DMS114 treated with DMSO at 0.1 percent for 48 hours (cell line): ENCODE measurements around the gene MT1X.
"Not testable (repeated sequence)": the region's sequence is repeated elsewhere in the genome, so short reads cannot be mapped to it uniquely, and the experiment has no call there.

Source experiments
- DNase-seq: peaks from one replicate; lab custom pipeline; 2025; ENCODE audit not compliant: unreplicated experiment; lab: John Stamatoyannopoulos, UW

The MT1X gene

DNA sequence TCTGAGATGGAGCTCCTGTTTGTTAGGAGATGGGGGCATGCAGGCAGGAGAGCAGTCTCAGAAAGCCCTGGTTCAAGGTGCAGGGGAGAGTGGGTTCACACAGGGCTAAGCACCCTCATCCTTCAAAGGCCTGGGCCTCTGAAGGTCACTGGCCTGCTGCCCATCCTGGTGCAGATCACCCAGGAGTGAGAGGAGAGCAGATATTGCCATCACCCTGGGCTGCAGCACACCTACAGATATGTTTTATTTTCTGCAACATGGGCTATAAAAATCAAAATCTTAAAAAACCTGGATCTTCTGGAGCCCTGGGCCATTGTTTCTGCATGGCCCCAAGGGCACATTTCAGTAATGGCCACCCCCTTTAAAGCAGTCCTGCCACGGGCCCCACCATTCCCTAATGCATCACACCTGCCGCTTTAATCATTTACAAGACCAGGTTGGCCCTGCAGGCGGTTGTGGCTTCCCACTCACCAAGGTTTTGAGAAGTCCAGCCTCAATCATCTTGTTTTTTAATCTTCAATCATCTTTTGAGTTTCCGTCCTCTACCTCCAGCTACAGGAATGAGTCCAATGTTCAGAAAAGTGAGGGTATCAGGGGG is 27.3 kb downstream of the MT1X start:
- no peak for DNase-seq

DNA sequence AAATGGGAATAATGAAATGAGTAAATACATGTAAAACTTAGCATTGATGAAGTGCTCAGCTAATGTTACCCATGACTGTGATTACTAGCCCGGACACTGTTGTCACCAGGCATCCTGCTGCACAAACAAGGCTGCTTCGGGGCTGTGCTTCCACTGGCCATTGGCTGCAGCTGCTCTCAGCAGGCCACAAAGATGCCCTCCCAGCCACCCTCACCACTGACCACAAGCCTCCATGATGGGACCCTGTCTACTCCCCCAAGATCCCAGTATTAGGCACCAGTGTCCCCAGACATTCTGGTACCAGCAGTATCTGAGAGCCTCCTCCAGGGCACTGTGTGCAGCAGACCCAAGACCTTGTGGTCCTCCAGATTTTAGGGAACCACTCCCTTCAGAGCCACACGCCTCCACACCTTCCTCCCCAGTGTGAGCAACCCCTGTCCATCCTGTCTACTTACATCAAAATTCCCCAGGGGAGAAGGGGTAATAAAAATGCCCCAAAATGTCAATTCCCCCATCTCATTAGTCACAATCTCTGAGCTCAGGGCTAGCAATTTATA is 28.0 kb downstream of the MT1X start:
- no peak for DNase-seq

DNA sequence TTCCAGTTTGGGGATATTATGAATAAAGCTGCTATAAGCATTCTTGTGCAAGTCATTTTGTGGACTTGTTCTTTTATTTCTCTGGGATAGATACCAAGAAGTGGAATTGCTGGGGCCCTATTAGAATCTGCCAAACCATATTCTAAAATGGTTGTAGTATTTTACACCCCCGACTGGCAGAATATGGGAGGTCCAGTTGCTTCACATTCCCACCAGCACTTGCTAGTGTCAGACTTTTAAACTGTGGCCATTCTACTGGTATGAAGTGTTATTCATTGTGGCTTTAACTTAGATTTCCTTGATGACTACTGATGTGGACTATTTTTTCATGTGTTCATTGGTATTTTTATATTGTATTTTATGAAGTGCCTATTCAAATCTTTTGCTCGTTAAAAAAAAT is 29.6 kb downstream of the MT1X start:
- no peak for DNase-seq

DNA sequence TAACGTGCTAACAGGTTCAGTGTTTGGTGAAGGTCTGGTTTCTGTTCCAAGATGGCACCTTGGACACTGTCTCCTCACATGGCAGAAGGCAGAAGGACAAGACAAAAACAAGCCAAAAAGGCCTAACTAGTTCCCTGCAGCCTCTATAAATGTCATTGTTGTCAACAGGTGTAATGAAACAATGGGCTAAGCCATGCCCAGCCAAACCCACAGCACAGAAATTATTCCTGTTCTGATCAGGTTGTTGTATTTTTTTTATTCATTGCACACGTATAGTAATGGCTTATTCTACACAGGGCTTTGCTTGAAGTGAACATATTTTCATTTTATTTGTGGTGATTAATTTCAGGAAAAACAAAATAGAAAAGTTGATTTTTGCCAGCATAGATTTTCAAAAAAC is 31.5 kb downstream of the MT1X start:
- DNase-seq, result no peak

DNA sequence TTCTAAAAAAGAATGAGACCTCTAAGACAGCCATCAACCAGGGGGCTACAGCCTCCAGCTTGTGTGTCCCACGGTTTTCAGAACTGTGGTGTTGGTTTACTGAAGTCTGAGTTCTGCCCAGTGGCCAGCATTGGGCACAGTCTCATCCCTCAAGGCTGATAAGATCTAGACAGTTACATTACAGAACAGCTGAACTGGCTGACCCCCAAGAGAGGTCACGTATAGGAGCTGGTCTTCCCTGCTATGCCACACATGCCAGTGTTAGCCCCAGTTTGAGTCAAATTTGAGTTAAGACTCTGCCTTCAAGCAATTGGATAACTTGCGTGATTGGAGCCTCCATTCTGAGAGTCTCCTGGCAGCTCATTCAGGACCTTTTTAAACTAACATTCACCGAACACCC is 32.9 kb downstream of the MT1X start:
- no peak for DNase-seq

DNA sequence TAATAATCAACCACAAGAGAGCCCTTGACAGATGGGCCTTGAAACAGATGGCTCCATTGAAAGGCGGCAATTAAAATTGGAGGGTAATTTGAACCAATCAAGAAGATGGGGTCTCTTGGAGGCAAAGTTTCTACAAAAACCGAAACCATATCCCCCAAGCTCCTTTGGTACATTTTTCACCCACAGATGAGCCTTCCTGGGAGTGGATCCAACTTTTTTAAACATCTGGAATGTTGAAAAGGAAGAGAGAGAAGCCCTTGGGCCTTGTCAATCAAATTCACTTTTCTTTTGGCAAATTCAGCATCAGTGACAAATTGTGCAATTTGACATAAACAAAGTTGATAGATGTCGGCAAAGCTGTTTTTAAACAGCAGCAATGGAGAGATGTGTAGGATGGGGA is 34.5 kb downstream of the MT1X start:
- DNase-seq, result no peak

DNA sequence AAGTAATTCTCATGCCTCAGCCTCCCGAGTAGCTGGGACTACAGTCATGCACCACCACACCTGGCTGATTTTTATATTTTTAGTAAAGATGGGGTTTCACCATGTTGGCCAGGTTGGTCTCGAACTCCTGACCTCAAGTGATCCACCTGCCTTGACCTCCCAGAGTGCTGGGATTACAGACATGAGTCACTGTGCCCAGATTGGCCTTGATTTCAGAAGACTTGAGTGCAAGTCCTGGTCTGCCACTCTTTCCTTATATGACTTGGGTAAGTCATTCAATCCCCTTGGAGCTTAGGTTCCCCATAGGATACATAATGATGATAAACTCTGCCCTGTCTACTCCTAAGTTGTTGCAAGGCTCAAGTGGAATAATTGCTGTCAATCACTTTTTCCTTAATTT is 35.3 kb downstream of the MT1X start:
- DNase-seq, result not testable (repeated sequence)

DNA sequence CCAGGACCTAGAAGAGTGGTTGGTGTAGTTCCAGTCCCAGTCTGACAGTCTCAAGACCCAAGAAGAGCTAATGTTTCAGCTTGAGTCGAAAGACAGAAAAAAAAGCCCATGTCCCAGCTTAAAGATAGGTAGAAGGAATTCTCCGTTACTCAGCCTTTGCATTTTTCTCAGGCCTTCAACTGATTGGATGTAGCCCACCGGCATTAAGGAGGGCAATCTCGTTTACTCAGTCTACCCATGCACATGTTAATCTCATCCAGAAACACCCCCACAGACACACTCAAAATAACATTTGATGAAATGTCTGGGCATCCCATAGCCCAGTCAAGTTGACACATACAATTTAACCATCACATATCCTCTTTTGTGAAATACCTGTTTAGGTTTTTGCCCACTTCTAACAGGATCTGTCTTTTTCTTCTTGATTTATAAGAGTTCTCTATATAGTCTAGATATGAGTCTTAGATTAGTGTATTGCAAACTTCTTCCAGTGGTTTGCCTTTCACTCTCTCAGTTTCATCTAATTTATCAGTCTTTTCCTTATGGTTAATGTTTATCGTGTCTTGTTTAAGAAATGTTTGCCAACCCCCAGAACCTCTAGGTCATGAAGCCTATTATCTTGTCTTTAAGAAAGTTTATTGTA is 40.1 kb downstream of the MT1X start:
- no peak for DNase-seq

DNA sequence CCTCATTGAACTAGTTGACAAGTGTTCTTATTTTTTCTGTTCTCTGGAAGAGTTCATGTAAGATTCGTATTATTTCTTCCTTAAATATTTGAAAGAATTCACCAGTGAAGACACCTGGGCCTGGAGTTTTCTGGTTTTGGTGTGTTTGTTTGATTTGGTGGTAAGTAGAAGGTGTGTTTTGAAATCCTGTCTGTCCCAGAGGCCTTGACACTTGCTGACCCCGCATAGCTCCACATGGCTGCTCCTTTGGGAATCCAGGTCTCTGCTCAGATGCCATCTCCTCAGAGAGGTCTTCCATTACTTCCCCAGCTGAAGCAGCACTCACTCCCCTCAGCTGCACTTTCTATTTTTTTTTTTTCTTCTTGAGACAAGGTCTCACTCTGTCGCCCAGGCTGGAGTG is 41.9 kb downstream of the MT1X start:
- no peak for DNase-seq

DNA sequence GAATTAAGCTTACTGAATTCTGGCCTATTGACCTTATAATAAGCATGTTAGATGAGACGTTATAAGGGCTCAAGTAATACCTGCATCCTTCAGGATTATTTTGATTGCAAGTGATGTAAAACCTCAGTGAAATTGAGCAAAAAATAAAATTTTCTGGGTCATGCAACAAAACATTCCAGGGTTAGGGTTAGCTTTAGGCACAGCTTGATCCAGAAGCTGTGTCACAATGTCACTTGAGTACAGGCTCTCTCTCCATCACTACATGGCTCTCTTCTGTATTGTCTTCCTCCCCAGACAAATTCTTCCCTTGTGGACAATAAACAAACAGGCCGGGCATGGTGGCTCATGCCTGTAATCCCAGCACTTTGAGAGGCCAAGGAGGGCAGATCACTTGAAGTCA is 44.0 kb downstream of the MT1X start:
- no peak for DNase-seq

DNA sequence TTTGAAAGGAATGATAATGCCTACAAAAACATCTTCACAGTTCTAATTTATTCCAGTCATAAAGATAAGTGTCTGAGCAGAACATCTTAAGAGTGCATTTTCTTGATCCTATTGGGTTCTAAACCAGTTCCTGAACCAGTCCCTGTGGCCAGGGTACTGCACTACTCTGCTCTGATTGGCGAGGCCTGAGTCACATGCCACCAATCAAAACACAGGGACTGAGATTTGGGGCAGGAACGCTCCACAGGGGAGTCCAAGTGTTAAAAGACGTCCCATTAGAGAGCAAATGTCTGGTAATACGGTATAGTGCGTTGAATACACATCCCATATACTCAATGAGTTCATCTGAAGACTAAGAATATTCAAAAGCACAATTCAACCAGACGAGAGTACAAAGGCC is 44.7 kb downstream of the MT1X start:
- DNase-seq, result no peak

DNA sequence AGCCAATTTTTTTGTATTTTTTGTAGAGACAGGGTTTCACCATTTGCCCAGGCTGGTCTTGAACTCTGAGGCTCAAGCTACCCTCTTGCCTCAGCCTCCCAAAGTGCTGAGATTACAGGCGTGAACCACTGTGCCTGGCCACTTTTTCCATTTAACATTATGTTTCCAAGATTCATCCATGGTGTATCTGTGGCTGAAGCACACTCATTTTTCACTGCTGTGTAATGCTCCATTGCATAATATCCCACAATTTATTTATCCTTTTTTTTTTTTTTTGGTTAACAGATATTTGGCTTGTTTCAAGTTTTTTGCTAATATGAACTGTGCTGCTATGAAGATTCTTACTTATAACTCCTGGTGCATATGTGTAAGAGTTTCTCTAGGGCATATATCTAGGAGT is 45.8 kb downstream of the MT1X start:
- no peak for DNase-seq

DNA sequence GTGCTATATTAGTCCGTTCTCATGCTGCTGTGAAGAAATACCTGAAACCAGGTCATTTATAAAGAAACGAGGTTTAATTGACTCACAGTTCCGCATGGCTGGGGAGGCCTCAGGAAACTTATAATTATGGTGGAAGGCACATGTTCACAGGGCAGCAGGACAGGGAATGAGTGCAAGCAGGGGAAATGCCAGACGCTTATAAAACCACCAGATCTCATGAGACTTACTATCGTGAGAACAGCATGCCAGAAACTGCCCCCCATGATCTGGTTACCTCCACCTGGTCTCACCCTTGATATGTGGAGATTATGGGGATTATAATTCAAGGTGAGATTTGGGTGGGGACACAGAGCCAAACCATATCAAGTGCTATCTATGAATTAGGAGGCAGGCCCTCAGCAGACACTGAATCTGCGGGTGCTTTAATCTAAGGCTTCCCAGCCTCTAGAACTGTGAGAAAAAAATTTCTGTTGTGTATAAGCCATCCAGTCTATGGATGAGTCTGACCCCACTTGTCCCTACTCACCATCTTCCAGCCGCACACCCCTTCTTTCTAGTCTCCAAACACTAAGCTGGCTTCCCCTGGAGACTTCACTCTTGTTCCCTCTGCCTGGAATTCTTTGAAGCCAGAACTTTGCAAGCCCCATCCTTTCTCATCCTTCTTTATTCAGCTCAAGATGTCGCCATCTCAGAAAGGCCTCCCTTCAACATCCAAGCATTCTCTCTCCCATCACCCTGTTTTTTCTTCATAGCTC is 46.9 kb downstream of the MT1X start:
- no peak for DNase-seq

DNA sequence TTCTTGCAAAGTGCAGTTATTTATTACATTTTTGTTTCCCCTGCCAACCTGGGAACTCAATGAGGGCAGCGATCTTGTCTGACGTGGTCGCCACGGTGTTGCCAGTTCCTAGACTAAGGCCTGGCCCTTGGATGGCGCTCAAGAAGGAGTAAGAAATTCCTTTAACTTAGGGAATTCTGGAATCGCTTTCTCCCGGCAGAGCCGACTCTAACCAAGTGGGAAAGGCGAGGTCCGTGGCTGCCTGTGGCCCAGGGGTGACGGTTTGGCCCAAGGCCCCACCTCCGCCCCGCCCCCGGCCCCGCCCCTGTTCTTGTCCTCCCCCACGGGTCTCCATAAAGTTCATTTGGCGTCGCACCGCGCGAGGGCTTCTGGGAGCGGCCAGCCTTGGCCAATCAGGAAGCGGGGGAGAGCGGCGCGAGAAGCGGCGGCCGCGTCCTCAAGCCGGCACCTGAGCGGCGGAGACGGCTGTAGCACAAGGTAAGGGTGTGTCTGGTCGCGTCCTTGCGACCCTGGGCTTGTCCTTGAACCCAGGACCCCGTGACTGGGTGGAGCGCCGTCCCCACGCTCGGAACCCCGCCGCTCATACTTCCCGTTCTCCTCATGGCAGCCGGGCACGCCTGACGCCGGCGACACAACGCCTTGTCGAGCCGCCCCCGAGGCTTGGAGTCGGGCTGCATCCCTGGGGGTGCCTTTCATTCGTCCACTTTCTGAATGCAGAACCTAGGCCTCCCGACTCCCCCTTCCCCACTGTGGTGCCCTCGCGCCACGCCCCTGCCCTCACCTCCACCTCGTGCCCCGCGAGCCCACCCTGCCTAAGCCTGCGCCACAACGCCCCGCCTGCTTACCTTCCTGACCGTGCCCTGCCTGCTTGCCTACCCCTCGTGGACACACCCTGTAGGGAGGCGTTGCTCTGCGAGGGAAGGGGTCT is 47.7 kb downstream of the MT1X start, which contains the start of gene NUP93:
TSS of gene NUP93 (plus strand) at position 395 of the 928 bp plus-strand sequence. CDS start 18,119 bp downstream, outside the sequence.
- DNase-seq, result peak; percentile 89

DNA sequence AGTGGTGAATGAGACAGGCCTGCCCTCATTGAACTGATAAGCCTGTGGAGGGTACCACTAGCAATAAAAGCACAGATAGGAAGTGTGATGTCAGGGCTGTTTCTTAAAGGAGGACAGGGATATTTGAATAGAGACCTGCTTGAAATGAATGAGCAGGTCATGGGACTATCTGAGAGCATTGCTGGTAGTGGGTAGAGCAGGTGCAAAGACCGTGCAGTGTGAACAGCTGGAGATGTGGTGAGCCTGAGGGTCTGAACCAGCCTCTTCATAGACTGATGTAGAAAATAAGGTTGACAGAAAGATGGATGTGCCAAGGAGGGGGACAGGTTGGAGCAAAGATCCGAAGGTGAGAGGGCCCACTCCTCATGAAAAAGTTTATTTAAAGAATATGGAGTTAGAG is 50.1 kb downstream of the MT1X start:
- no peak for DNase-seq

DNA sequence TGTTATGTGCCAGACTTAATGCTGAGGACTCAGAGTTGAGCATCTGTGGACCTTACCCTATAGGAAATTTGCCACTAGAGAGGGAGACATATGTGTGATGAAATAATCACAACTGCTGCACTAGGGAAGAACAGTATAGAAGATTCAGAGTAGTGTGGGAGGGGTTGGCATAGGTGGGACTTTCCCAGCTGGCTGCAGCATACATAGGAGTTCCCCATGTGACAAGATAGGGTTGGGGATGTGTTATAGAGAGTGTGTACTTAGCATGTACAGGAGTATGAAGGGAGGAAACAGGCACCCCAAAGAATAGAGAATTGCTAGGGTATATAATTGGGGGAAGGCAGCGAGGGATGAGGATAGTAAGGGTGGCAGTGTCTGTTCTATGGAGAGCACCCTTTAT is 50.6 kb downstream of the MT1X start:
- DNase-seq, result no peak
